Endothelial cell (in vitro differentiated cells): ENCODE data around the gene KCNH2. TPM values are rescaled to one million over a fixed set of nuclear protein-coding genes. Genes with fewer than 3 reads are reported as not detected.
A peak's percentile ranks its signal among the peaks of the same experiment; 100 is the strongest.

Experiments
- DNase-seq: peaks from one replicate; pipeline ENCODE4 v3.0.0; 2021; ENCODE audit warnings: low spot score
- H3K27ac Mint-ChIP-seq: one replicate; pipeline ENCODE4 v1.8.0; 2021; ENCODE audit warnings: mixed read lengths, inconsistent platforms; ENCODE audit not compliant: unreplicated experiment
- H3K27me3 Mint-ChIP-seq: one replicate; pipeline ENCODE4 v1.8.0; 2021; ENCODE audit warnings: mild to moderate bottlenecking, moderate library complexity, mixed read lengths, inconsistent platforms; ENCODE audit not compliant: unreplicated experiment
- H3K36me3 Mint-ChIP-seq: one replicate; pipeline ENCODE4 v1.8.0; 2021; ENCODE audit warnings: mild to moderate bottlenecking, low read depth, mixed read lengths, inconsistent platforms; ENCODE audit not compliant: unreplicated experiment
- H3K4me1 Mint-ChIP-seq: one replicate; pipeline ENCODE4 v1.8.0; 2021; ENCODE audit warnings: mild to moderate bottlenecking, mixed read lengths, inconsistent platforms; ENCODE audit not compliant: unreplicated experiment
- H3K4me3 Mint-ChIP-seq: one replicate; pipeline ENCODE4 v1.8.0; 2021; ENCODE audit warnings: mild to moderate bottlenecking, mixed read lengths, inconsistent platforms; ENCODE audit not compliant: unreplicated experiment
- H3K9me3 Mint-ChIP-seq: one replicate; pipeline ENCODE4 v1.8.0; 2021; ENCODE audit warnings: mixed read lengths, inconsistent platforms; ENCODE audit not compliant: unreplicated experiment
- CTCF ChIP-seq: fragments of 200-600 bp; sonication (generic); IDR thresholded peaks from one replicate; pipeline ENCODE4 v1.5.0; 2021; ENCODE audit warnings: antibody characterized with exemption; ENCODE audit not compliant: unreplicated experiment
- total RNA-seq: library from RNA; stranded (reverse); fragmentation: NEBNext Ultra II Directional; extraction: Animal tissue kit (Norgen Biotek cat#: 25700); gene quantifications from one replicate; pipeline ENCODE4 v1.2.1, GENCODE V29; 2021; ENCODE audit not compliant: unreplicated experiment

Gene KCNH2
- total RNA-seq, 1 donor from 2014 or later = 3.4 TPM

GRCh38 chr7:150992051-150992640 lies 14.0 kb upstream of the KCNH2 start:
- DNase-seq = no peak
- Mint-ChIP-seq H3K27ac (no peak overlapping the region), H3K9me3 (peaks cover 7% of the 10 kb centered on the region), H3K36me3 (peaks cover 23% of the 10 kb centered on the region), H3K4me3 (no peak overlapping the region), H3K27me3 (peaks cover 5% of the 10 kb centered on the region), H3K4me1 (peaks cover 23% of the 10 kb centered on the region)
- TF ChIP-seq CTCF = no peak

- peaks cover 30% of the 10 kb centered on the region for H3K4me1 Mint-ChIP-seq
- no peak for DNase-seq
- H3K36me3 Mint-ChIP-seq = peaks cover 23% of the 10 kb centered on the region
- no peak for TF ChIP-seq CTCF
- no peak within 1 kb of the TSS for H3K27ac Mint-ChIP-seq
- peaks cover 5% of the 10 kb centered on the region for H3K27me3 Mint-ChIP-seq
- peak within 1 kb of the TSS; percentile 26 for H3K4me3 Mint-ChIP-seq
- H3K9me3 Mint-ChIP-seq = peaks cover 7% of the 10 kb centered on the region
Measured at GRCh38 chr7:150990416-150991186, 12.5 kb upstream of the KCNH2 start, which contains the start of gene NOS3. Gene NOS3, plus strand, starts transcription at chr7:150991017. Its CDS starts 2,787 bp downstream, at chr7:150993804.

- H3K4me1 Mint-ChIP-seq = peaks cover 30% of the 10 kb centered on the region
- no peak overlapping the region for H3K4me3 Mint-ChIP-seq
- no peak overlapping the region for H3K27ac Mint-ChIP-seq
- no peak for TF ChIP-seq CTCF
- peaks cover 7% of the 10 kb centered on the region for H3K9me3 Mint-ChIP-seq
- H3K36me3 Mint-ChIP-seq = peaks cover 23% of the 10 kb centered on the region
- DNase-seq = no peak
- peaks cover 5% of the 10 kb centered on the region for H3K27me3 Mint-ChIP-seq
Measured at GRCh38 chr7:150989456-150989855, 11.3 kb upstream of the KCNH2 start.

GRCh38 chr7:150988230-150989226 lies 10.4 kb upstream of the KCNH2 start:
- H3K4me1 Mint-ChIP-seq = peaks cover 24% of the 10 kb centered on the region
- H3K36me3 Mint-ChIP-seq = peaks cover 19% of the 10 kb centered on the region
- peak; percentile 85 for TF ChIP-seq CTCF
- peaks cover 7% of the 10 kb centered on the region for H3K9me3 Mint-ChIP-seq
- peak; percentile 86 for DNase-seq
- H3K4me3 Mint-ChIP-seq = peak overlapping the region; percentile 62
- no peak overlapping the region for H3K27ac Mint-ChIP-seq
- H3K27me3 Mint-ChIP-seq = peaks cover 5% of the 10 kb centered on the region
